Stimulated activated CD4-positive, alpha-beta T cell treated with anti-CD3 and anti-CD28 coated beads, Interleukin-1b, Interleukin-23, amount 100 ng/mL, for 4 hours (primary cell): ENCODE results near the gene RND2.

ENCODE experiments used
- DNase-seq, 2 donors: peaks; one replicate each; pipeline ENCODE4 v3.0.0-alpha.2; 2020; ENCODE audit warnings: low read depth in 2 of 2

The RND2 gene

GRCh38 chr17:43006639-43007551 is 18.1 kb upstream of the RND2 start, which contains the start of gene IFI35:
Gene IFI35, plus strand, starts transcription at chr17:43006784. Its CDS starts 164 bp downstream, at chr17:43006948.
- DNase-seq: peak; percentile 73 to 77

- DNase-seq: no peak
These were observed 14.2 kb upstream of the RND2 start for GRCh38 chr17:43010667-43011308.

GRCh38 chr17:43011728-43012472 is 13.1 kb upstream of the RND2 start:
- DNase-seq: no peak

GRCh38 chr17:43013296-43013695 is 11.7 kb upstream of the RND2 start:
- no peak for DNase-seq

GRCh38 chr17:43014020-43014648 is 10.9 kb upstream of the RND2 start:
- no peak for DNase-seq

- DNase-seq: no peak
These were observed 10.1 kb upstream of the RND2 start for GRCh38 chr17:43014649-43015542.

GRCh38 chr17:43015579-43015978 is 9.5 kb upstream of the RND2 start:
- DNase-seq: no peak

- no peak for DNase-seq
These were observed 8.8 kb upstream of the RND2 start for GRCh38 chr17:43016216-43016615.

GRCh38 chr17:43018008-43018853 is 6.8 kb upstream of the RND2 start:
- no peak for DNase-seq

- DNase-seq: no peak
These were observed 6.1 kb upstream of the RND2 start for GRCh38 chr17:43018932-43019331.

- no peak for DNase-seq
These were observed 5.6 kb upstream of the RND2 start for GRCh38 chr17:43019418-43019817.

- DNase-seq: no peak
These were observed 4.9 kb upstream of the RND2 start for GRCh38 chr17:43020030-43020621.

- DNase-seq: peak in 1 of 2 donors; percentile 29
These were observed 4.0 kb upstream of the RND2 start for GRCh38 chr17:43020789-43021740.

GRCh38 chr17:43021741-43022512 is 3.1 kb upstream of the RND2 start, which contains the start of gene VAT1:
Gene VAT1, minus strand, starts transcription at chr17:43022385. Its CDS starts 63 bp downstream, at chr17:43022322.
- DNase-seq: peak; percentile 40 to 68

- no peak for DNase-seq
These were observed 243 bp downstream of the RND2 start for GRCh38 chr17:43025290-43025657.

GRCh38 chr17:43025766-43026537 is 921 bp downstream of the RND2 start:
- no peak for DNase-seq

GRCh38 chr17:43026595-43026994 is 1.6 kb downstream of the RND2 start:
- DNase-seq: no peak
